ENCODE data around the gene OOSP1.
"Not testable (repeated sequence)": the region's sequence is repeated elsewhere in the genome, so short reads cannot be mapped to it uniquely, and the experiment has no call there.

The OOSP1 gene

DNA sequence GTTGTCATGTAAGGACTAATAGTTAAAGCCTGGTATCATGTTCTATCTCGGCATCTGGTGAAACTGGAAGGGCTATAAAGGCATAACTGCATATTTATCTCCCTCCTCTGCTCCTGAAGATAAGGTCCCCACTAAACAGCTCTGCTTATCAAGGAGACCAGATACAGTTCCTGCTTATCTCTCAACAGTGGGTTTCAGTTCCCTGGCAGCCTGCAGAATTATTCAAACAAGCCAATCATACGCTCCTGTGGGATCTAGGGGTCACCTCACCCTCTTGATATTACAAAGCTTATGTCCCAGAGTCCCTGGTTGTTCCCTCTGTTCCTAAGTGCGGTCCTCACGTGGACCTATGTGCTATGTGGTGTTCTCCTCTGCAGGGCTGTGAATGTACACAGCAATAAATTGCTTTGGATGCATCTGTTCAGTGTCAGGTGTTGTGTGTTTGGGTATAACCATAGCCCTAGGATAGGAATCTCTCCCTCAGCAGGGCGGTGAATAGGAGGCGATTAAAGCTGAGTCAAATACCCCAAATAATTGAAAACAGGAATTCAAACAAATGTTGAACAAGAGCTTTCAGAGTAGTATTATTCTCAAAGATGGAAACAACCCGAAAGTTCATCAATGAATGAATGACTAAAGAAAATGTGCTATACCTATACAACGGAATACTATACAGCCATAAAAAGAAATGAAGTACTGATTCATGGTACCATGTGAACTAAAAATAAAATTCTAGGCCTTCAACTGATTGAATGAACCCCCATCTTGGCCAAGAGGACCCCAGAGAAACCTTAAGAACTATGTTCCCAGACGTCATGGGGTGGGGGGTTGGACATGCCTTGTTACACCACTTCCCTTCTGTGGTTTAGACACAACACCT is 22.5 kb downstream of the OOSP1 start:
- DNase-seq (ENCODE audit: low spot score), result no peak

DNA sequence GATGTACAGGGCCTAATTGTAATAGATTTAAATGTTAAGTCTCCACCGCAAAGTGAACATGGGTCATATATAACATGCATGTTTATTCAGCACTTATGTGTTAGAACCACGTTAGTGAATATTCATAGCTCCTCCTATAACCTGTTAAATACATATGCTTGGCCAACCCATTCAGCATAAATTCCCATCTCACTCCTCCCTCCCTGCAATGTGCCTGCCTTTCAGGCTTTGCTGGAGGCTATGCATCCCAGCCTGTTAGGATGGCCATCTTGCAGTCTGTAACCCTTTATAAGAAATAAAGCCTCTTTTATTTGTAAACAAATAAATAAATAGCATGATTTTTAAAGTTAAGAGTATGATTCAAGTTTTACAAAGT is 23.9 kb downstream of the OOSP1 start:
- DNase-seq (ENCODE audit: low spot score), result no peak

DNA sequence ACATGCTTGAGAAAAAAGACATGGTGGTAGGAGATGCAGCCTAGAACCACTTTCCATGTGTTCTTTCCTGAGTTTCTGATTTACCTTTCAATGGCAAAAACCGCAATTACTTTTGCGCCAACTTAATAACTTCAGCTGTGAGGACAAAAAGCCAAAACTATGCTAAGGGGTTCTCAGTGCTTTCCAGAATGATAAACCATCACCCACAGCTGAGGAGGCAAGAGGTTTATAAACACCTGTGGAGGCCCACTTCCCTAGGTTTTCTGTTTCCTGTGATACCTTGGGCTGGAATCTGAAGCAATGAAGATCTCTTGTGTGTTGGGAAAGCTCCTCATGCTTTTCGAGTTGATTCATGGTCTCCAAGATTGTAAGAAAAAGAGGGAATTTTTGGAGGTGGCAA is 25.5 kb downstream of the OOSP1 start, which contains the start of gene OOSP4A:
Gene OOSP4A (plus strand): TSS at position 301 of the 400 bp plus-strand sequence. CDS start 0 bp downstream, at position 301.
- DNase-seq (ENCODE audit: low spot score), result no peak

DNA sequence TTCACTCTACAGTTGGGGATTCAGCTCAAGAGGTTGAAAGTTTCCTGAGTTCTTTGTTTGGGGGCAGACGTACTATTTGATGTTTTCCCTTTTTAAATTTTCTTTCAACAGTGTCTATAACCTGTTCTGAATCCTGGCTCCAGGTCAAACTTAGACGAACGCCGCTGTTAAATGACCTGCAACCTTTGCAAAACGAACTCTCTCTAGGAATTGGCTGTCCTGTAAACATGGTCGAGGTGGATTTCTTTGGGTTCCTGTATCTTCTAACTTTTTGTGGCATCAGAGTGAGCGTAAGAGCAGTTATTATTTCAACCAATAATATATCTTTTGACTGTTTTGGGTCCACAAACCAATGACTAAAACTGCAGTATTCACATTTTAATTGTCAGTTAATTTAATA is 27.2 kb downstream of the OOSP1 start:
- no peak for DNase-seq (ENCODE audit: low spot score)

DNA sequence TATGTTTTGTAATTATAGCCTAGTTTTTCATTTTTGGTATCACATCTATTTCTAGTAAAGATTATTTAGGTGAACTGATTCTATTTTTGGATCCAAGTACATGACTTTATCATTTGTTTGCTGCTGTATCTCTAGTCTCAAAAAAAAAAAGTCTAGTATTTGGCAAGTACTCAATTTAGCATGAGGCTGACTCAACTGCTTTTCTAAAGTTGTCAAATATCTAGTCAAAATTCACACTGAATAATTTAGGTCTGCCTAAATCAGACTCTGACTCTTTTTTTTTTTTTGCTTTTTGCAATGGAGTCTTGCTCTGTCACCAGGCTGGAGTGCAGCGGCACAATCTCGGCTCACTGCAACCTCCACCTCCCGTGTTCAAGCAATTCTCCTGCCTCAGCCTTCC is 28.0 kb downstream of the OOSP1 start:
- no peak for DNase-seq (ENCODE audit: low spot score)

DNA sequence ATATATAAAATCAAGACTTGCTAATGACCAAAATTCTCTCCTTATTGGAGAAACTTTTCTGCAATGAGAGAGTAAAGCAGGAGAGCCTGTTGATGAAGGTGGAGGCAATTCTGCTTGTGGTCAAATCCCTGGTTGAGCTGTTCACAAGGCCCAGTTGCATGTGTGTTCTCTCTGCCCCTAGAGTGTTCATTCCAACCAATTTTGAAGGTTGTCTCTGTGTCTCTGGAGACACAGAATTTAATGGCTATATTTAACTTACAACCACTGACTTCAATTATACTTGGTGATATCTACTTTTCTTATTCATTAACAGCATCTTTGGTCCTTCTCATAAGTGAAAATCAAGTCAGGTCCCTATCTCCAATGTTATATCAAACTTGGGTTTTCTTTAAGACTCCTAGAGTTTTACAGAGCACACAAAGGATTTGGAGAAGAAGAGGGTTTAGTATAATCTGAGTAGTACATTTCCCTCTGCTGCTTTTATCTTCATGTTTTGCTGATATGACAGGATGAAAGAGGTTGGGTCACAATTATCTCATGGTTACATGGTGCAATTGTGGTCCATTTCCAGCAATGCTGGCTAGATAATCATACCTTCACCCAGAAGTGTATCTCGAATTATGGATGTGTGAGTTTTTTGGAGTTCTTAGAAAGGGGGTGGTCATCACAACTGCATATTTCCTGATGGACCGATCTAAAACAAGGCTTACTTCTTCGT is 29.6 kb downstream of the OOSP1 start:
- no peak for DNase-seq (ENCODE audit: low spot score)

DNA sequence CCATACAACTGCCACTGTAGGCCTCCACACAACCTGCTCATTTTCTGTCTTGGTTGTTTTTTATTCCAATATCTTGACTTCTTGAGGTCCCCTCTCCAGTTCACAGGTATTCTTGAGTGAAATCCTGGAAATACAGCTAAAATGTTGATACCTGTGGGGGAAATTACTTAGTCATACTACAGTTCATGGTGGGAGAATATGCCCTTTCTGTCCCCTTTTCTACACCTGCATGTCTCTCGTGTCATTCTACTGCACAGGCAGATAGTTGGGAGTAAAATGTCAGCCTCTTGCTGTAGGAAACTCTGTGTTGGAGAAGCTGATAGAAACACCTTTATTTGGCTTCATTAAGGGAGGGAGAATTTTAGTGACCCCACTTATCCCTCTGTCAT is 30.2 kb downstream of the OOSP1 start:
- DNase-seq (ENCODE audit: low spot score), result no peak

DNA sequence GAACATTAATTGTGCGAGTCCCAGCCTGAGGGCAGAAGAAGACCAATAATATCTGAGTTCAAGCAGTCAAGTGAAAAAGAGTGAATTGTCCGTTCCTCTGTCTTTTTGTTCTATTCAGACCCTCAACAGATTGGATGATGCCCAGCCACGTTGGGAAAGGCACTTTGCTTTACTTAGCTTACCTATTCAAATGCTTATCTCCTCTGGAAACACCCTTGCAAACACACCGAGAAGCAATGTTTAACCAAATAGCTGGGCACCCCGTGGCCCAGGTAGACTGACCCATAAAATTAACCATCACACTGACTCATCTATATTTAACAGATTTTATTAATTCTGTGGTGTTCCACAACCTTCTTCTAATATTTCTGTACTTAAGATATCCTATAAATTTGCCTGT is 34.9 kb downstream of the OOSP1 start:
- DNase-seq (ENCODE audit: low spot score), result no peak

DNA sequence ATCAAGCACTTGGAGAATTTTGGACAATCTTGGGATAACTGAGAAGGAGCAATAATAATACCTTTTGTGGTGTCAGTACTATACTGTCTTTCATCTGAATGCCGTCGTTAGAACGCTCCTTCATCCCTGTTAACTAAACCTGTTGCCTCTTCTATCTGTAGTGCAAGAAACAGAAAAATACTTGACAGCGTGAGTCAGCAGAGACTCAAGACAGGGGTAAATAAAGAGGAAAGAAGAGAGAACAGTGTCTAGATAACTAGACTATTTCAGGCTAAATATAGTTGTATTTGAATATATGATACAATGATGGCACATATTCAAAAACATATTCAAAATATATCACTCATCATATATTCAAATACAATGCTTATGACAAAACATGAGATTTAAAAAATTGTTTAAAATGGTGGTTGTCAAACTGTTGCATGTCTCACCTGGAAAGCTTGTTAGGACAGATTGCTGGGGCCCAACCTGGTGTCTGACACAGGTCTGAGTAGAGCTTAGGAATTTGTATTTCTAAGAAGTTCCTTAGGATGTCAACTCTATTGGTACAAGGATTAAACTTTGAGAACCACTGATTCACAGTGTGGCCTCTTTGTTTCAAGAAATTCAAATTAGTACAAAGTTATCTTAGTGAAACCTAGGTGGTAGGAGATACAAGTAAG is 43.0 kb downstream of the OOSP1 start:
- no peak for DNase-seq (ENCODE audit: low spot score)

DNA sequence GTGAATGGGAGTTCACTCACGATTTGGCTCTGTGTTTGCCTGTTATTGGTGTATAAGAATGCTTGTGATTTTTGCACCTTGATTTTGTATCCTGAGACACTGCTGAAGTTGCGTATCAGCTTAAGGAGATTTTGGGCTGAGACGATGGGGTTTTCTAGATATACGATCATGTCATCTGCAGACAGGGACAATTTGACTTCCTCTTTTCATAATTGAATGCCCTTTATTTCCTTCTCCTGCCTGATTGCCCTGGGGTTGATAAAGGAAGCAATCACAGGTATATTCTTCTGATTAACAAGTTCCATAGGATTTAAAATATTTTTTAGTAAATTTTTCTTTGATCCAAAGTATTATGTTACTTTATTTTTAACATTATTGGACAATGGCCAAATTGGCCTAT is 43.8 kb downstream of the OOSP1 start:
- not testable (repeated sequence) for DNase-seq (ENCODE audit: low spot score)

DNA sequence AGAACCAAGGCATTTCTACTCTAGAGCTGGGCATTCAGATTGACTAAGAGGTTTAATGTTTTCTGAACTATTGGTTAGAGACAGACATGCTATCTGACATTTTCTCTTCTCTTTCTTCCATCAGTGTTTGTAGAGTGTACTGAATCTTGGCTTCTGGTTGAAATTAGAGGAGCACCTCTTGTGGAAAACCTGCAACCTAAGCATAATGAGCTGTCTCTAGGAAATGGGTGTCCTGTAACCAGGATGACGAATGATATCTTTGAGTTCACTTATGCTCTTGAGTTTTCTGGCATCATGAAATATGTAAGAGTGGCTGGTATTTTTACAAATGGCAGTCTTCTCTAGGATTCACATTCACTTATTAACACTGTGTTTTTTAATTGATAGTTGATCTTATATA is 45.0 kb downstream of the OOSP1 start:
- no peak for DNase-seq (ENCODE audit: low spot score)

DNA sequence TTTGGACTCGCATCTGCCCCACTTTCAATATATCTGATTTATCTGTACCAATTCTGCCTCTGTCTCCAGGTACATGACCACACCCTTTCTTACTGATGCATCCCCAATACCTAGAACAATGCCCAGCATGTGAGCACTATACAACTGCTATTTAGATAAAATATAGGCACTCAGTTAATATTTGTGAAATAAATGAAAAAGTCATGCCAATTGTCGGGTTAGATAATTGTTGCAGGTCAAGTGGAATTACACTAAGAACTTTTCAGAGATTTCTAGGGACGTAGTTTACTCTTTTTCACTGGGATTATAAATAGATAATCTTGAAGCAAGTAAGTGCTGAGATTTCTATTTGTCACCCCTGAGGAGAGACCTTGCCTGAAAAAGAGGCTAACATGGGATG is 46.1 kb downstream of the OOSP1 start:
- DNase-seq (ENCODE audit: low spot score), result no peak

DNA sequence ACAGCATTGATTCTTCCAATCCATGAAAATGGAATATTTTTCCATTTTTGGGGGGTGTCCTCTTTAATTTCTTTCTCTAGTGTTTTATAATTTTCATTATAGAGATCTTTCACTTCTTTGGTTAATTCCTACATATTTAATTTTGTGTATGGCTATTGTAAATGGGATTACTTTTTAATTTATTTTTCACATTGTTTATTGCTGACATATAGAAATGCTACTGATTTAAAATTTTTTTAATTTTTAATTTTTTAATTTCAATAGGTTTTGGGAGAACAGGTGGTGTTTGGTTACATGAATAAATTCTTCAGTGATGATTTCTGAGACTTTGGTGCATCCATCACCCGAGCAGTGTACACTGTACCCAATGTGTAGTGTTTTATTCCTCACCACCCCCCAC is 52.2 kb downstream of the OOSP1 start:
- no peak for DNase-seq (ENCODE audit: low spot score)

DNA sequence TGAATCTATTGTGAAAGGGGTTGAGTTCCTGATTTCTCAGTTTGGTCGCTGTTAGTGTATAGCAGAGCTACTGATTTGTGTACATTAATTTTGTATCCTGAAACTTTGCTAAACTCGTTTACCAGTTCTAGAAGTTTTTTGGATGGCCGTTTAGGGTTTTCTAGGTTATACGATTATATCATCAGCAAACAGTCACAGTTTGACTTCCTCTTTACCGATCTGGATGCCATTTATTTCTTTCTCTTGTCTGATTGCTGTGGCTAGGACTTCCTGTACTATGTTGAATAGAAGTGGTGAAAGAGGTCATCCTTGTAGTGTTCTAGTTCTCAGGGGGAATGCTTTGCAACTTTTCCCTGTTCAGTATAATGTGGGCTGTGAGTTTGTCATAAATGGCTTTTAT is 54.2 kb downstream of the OOSP1 start:
- DNase-seq (ENCODE audit: low spot score), result no peak

DNA sequence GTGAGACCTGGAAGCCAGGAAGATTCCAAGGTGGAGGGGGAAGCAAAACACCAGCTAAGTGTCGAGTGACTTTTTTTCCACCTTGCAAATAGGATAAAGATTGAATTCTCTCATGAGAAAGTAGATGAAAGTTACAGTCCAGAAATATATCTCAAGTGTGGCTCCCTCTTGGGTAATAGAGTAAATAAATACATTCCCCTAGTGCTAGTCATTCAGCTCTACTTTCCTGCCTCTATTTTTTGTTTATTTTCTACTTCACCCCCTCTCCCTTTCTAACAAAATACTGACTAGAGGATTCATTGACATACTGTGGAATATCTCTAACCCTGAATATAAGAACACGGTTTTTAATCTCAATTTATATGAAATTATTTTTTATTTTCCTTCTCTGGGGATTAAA is 59.6 kb downstream of the OOSP1 start:
- no peak for DNase-seq (ENCODE audit: low spot score)

DNA sequence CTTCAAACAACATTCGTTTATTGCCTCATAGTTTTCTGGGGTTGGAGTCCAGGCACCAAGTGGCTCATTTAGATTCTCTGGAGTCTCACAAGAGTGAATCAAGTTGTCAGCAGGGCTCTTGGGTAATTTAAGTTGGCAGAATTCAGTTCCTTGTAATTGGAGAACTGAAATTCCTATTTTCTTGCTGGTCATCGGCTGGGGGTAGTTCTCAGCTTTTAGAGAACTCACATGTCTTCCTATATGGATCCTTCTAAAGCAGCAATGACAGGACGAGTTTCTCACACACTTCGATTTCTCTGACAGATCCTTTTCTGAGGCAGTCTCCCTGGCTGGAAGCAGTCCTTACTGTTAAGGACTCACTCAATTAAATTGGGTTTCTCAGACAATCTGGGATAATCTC is 61.5 kb downstream of the OOSP1 start:
- no peak for DNase-seq (ENCODE audit: low spot score)

DNA sequence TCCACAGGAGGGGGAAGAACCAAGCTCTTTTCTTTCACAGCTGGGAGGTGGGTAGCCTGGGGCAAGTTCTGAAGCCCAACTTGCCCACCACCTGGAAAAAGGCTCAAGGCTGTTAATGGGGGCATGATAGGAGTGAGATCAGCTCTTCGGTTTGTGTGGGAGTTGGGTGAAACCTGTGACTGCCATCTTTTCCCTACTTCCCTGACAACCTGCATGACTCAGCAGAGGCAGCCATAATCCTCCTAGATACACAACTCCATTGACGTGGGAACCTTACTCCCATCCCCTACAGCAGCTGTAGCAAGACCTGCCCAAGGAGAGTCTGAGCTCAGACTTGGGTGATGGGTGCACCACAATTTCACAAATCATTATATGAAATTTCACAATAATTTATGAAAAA is 65.5 kb downstream of the OOSP1 start:
- no peak for DNase-seq (ENCODE audit: low spot score)

DNA sequence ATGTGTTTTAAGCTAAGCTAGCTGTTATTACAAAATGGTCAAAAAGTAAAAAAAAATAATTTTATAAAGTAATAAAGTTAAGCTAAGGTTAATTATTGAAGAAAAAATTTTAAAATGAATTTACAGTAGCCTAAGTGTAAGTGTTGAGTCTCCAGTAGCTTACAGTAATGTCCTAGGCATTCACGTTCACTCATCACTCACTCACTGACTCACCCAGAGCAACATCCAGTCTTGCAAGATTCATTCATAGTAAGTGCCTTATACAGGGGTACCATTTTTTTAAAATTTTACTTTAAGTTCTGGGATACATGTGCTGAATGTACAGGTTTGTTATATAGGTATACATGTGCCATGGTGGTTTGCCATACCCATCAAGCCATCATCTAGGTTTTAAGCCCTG is 67.1 kb downstream of the OOSP1 start:
- DNase-seq (ENCODE audit: low spot score), result no peak
